B cell (primary cell): ENCODE results near the gene SESN3.

ENCODE experiments used
- EZH2 ChIP-seq: IDR thresholded peaks from 2 replicates; pipeline ENCODE4 v1.6.1; 2012; ENCODE audit warnings: borderline replicate concordance, low read depth, mild to moderate bottlenecking, moderate library complexity, low read length; ENCODE audit not compliant: insufficient read depth, poor library complexity, severe bottlenecking
- TF ChIP-seq, protein P1 (sequence below): fragments of 200-600 bp; IDR thresholded peaks from one replicate; pipeline ENCODE4 v1.8.0; 2022; ENCODE audit warnings: antibody characterized with exemption, mild to moderate bottlenecking

DNA sequence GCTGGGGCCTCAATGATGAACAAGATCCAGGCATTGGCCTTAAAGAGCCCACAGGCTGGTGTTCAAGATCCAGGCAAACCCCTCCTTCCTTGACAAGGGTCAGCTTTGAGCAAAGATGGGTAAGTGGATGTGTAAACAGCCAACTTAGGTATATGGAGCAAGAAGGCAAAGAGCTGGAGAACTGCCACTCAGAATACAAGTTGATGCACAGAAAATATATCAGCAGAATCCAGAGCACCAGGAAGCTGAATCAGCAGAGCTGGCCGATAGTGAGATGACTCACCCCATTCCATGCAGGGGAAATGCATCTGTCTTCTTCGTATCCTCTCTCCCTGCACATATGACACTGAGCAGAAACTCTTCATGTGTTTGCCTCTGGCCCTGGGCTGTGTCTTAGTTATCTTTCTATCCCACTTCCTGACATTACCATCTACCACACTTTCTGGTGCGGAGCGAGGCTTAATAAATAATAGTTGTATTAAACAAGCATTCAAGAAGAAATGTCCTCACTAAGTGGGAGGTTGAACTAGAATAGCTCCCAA lies 83.6 kb downstream of the SESN3 start:
- TF ChIP-seq, protein P1, sequence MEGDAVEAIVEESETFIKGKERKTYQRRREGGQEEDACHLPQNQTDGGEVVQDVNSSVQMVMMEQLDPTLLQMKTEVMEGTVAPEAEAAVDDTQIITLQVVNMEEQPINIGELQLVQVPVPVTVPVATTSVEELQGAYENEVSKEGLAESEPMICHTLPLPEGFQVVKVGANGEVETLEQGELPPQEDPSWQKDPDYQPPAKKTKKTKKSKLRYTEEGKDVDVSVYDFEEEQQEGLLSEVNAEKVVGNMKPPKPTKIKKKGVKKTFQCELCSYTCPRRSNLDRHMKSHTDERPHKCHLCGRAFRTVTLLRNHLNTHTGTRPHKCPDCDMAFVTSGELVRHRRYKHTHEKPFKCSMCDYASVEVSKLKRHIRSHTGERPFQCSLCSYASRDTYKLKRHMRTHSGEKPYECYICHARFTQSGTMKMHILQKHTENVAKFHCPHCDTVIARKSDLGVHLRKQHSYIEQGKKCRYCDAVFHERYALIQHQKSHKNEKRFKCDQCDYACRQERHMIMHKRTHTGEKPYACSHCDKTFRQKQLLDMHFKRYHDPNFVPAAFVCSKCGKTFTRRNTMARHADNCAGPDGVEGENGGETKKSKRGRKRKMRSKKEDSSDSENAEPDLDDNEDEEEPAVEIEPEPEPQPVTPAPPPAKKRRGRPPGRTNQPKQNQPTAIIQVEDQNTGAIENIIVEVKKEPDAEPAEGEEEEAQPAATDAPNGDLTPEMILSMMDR = no peak
- no peak for TF ChIP-seq EZH2
